Hepatocyte (in vitro differentiated cells): ENCODE data around the gene MAGI3. TPM values are rescaled to one million over a fixed set of nuclear protein-coding genes. Genes with fewer than 3 reads are reported as not detected.

Experiments used
- DNase-seq: peaks from one replicate; pipeline ENCODE4 v3.0.0-alpha.2; 2016; ENCODE audit warnings: low spot score
- H2AFZ ChIP-seq: fragments of 200-600 bp; sonication (generic); 2 replicates; pipeline ENCODE4 v1.6.0; 2016; ENCODE audit warnings: antibody characterized with exemption, mild to moderate bottlenecking
- H3K27ac ChIP-seq: fragments of 200-600 bp; sonication (generic); 2 replicates; pipeline ENCODE4 v1.5.1; 2016; ENCODE audit warnings: mild to moderate bottlenecking
- H3K27me3 ChIP-seq: fragments of 200-600 bp; sonication (generic); 2 replicates; pipeline ENCODE4 v1.6.1; 2016
- H3K36me3 ChIP-seq: fragments of 200-600 bp; sonication (generic); replicated peaks from 2 replicates; pipeline ENCODE4 v1.5.1; 2016; ENCODE audit warnings: low read depth; ENCODE audit not compliant: insufficient read depth
- H3K4me1 ChIP-seq: fragments of 200-600 bp; sonication (generic); 2 replicates; pipeline ENCODE4 v1.5.1; 2016; ENCODE audit warnings: mild to moderate bottlenecking, moderate library complexity; ENCODE audit not compliant: insufficient read depth
- H3K4me2 ChIP-seq: fragments of 200-600 bp; sonication (generic); 2 replicates; pipeline ENCODE4 v1.6.0; 2016
- H3K4me3 ChIP-seq: fragments of 200-600 bp; sonication (generic); 2 replicates; pipeline ENCODE4 v1.5.1; 2016; ENCODE audit warnings: mild to moderate bottlenecking
- H3K79me2 ChIP-seq: fragments of 200-600 bp; sonication (generic); 2 replicates; pipeline ENCODE4 v1.6.0; 2017; ENCODE audit warnings: mild to moderate bottlenecking
- H3K9me2 ChIP-seq: fragments of 200-600 bp; sonication (generic); replicated peaks from 2 replicates; pipeline ENCODE4 v1.6.0; 2017; ENCODE audit warnings: mild to moderate bottlenecking; ENCODE audit not compliant: insufficient read depth
- H3K9me3 ChIP-seq: fragments of 200-600 bp; sonication (generic); 2 replicates; pipeline ENCODE4 v1.5.1; 2016; ENCODE audit warnings: low read depth, mild to moderate bottlenecking
- H4K20me1 ChIP-seq: fragments of 200-600 bp; sonication (generic); 2 replicates; pipeline ENCODE4 v1.6.0; 2016; ENCODE audit warnings: mild to moderate bottlenecking; ENCODE audit not compliant: insufficient read depth, poor library complexity, severe bottlenecking
- CTCF ChIP-seq: fragments of 200-600 bp; sonication (generic); IDR thresholded peaks from 2 replicates; pipeline ENCODE4 v1.5.1; 2016; ENCODE audit warnings: antibody characterized with exemption, mild to moderate bottlenecking; ENCODE audit not compliant: poor library complexity
- EZH2 ChIP-seq: fragments of 200-600 bp; sonication (generic); IDR thresholded peaks from 2 replicates; pipeline ENCODE4 v1.6.1; 2016; ENCODE audit warnings: antibody characterized with exemption, mild to moderate bottlenecking, borderline replicate concordance
- EZH2phosphoT487 ChIP-seq: fragments of 200-600 bp; sonication (generic); IDR thresholded peaks from one replicate; pipeline ENCODE4 v1.6.1; 2018; ENCODE audit warnings: antibody characterized with exemption, mild to moderate bottlenecking, low read depth, moderate library complexity; ENCODE audit not compliant: unreplicated experiment, severe bottlenecking
- WGBS: methylation state at CpG from one replicate; pipeline ENCODE4 v1.1.6; 2016; ENCODE audit warnings: low lambda C conversion rate; ENCODE audit errors: missing lambda C conversion rate; 5-methylcytosine and 5-hydroxymethylcytosine counted together
- polyA plus RNA-seq: library from polyadenylated mRNA; unstranded; fragments of >200 nt; fragmentation: Nextera tagmentation; extraction: Ambion mirVana; gene quantifications from 2 replicates; pipeline ENCODE4 v1.2.1, GENCODE V29; 2016
- total RNA-seq: library from RNA; depleted of rRNA; stranded (reverse); fragments of >200 nt; gene quantifications from 2 replicates; pipeline ENCODE4 v1.2.3, GENCODE V29; 2014

Gene MAGI3
- total and polyA plus RNA-seq, 2 experiments from 2014 or later = 15.9 to 22.4 TPM

GRCh38 chr1:113416496-113416895 is 26.2 kb downstream of the MAGI3 start:
- TF ChIP-seq EZH2phosphoT487 (no peak), CTCF (no peak), EZH2 (no peak)
- no peaks in the 10 kb centered on the region for H3K9me3 ChIP-seq
- no peak overlapping the region for H2AFZ ChIP-seq
- peaks cover 82% of the 10 kb centered on the region for H3K79me2 ChIP-seq
- no peaks in the 10 kb centered on the region for H3K9me2 ChIP-seq
- H3K4me1 ChIP-seq = no peaks in the 10 kb centered on the region
- no peak overlapping the region for H3K27ac ChIP-seq
- WGBS = 95% methylated on average over 2 of the region's 2 CpGs
- no peak overlapping the region for H3K4me2 ChIP-seq
- H4K20me1 ChIP-seq = peaks cover 11% of the 10 kb centered on the region
- no peaks in the 10 kb centered on the region for H3K36me3 ChIP-seq
- no peak for DNase-seq
- H3K27me3 ChIP-seq = no peaks in the 10 kb centered on the region
- no peak overlapping the region for H3K4me3 ChIP-seq

DNA sequence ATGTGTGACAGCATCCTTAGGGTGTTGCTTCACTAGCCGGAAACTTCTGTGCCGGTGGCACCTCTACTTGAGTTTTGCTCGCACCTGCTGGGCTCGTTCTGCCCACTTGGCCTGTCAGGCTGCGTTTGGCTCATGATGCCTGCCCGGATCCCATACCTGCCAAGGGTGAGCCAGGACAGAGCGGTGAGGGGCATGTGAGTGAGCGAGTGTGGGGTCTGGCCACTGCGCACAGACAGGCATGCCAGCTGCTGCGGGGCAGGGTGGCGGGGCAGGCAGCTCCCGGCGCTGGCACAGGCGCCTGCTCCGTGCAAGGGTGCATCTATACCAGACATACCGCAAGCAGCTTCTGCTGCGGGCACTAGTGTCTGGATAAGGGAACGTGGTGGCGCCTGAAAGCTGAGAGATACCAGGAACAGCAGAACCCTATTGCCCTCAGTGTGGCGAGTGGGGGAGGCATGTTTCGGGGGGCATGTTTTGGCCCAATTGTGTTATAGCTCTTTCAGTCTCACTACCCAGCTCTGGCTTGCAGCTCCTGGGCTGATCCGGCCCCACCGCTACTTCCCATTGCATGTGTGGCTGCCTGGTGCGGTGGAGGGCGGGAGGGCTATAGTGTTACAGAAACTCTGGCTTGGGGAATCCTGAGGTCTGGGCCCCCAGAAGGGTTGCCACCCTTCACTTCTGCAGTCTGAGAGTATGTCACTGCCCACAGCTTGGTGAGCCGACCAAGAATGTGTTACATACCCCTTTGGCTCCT is 32.2 kb downstream of the MAGI3 start:
- 97% methylated on average over 25 of the region's 26 CpGs for WGBS

GRCh38 chr1:113423826-113424225 is 33.5 kb downstream of the MAGI3 start:
- H3K4me2 ChIP-seq = no peak overlapping the region
- no peaks in the 10 kb centered on the region for H3K27me3 ChIP-seq
- peaks cover 84% of the 10 kb centered on the region for H3K79me2 ChIP-seq
- no peaks in the 10 kb centered on the region for H3K36me3 ChIP-seq
- TF ChIP-seq EZH2phosphoT487 (no peak), EZH2 (no peak), CTCF (no peak)
- H3K9me3 ChIP-seq = no peaks in the 10 kb centered on the region
- H3K27ac ChIP-seq = no peak overlapping the region
- H4K20me1 ChIP-seq = peaks cover 3% of the 10 kb centered on the region
- no peaks in the 10 kb centered on the region for H3K9me2 ChIP-seq
- whole genome bisulfite sequencing = 94% methylated on average over 3 of the region's 14 CpGs
- DNase-seq = no peak
- H2AFZ ChIP-seq = no peak overlapping the region
- H3K4me1 ChIP-seq = no peaks in the 10 kb centered on the region
- no peak overlapping the region for H3K4me3 ChIP-seq

More for the DNA sequence above, 32.2 kb downstream of the MAGI3 start:
- DNase-seq = no peak
- Histone ChIP-seq H3K4me3 (no peak overlapping the region), H3K9me3 (no peaks in the 10 kb centered on the region), H3K9me2 (no peaks in the 10 kb centered on the region), H3K4me1 (no peaks in the 10 kb centered on the region), H3K4me2 (no peak overlapping the region), H3K27ac (no peak overlapping the region), H4K20me1 (peaks cover 3% of the 10 kb centered on the region), H3K36me3 (no peaks in the 10 kb centered on the region), H3K27me3 (no peaks in the 10 kb centered on the region), H2AFZ (no peak overlapping the region), H3K79me2 (peaks cover 90% of the 10 kb centered on the region)
- TF ChIP-seq EZH2phosphoT487 (no peak), EZH2 (no peak), CTCF (no peak)
